Ramos (cell line): ENCODE measurements around the gene RETREG3.
"Not testable (repeated sequence)": the region's sequence is repeated elsewhere in the genome, so short reads cannot be mapped to it uniquely, and the experiment has no call there.

ENCODE experiments used
- in situ Hi-C: fragments of 300-500 bp; cut with MboI; formaldehyde crosslinking; loops from one replicate; pipeline ENCODE4 v1.14.3; 2022; ENCODE audit warnings: low sequenced_read_pairs; ENCODE audit not compliant: unreplicated experiment

RETREG3 gene

GRCh38 chr17:42577140-42577531, 32.0 kb downstream of the RETREG3 start:
- in situ Hi-C loops: loop anchor here (5.0 to 25.0 kb wide), 4 partner anchors 105 to 785 kb away; partner anchors contain the start of genes CCR10, CNTNAP1, PTGES3L and RAMP2

GRCh38 chr17:42574463-42574862, 34.7 kb downstream of the RETREG3 start:
- in situ Hi-C loops: loop anchor here (10.0 kb wide), 2 partner anchors 190 to 410 kb away; partner anchors contain the start of genes PTGES3L, RAMP2 and RUNDC1

- in situ Hi-C loops: loop anchor here (10.0 kb wide), 2 partner anchors 192 to 412 kb away; partner anchors contain the start of genes PTGES3L, RAMP2 and RUNDC1
Measured at GRCh38 chr17:42573095-42573494, 36.1 kb downstream of the RETREG3 start.

GRCh38 chr17:42571435-42572225, 37.5 kb downstream of the RETREG3 start:
- in situ Hi-C loops: loop anchor here (10.0 kb wide), 2 partner anchors 193 to 413 kb away; partner anchors contain the start of genes PTGES3L, RAMP2 and RUNDC1

- in situ Hi-C loops: no loop called here
Measured at GRCh38 chr17:42568341-42569111, 40.6 kb downstream of the RETREG3 start.

- in situ Hi-C loops: no loop called here
Measured at GRCh38 chr17:42566883-42567573, 42.1 kb downstream of the RETREG3 start, which contains the start of gene MLX. TSS of gene MLX (plus strand) at chr17:42567100. CDS start at chr17:42567125, 25 bp downstream.

GRCh38 chr17:42566215-42566882, 42.8 kb downstream of the RETREG3 start:
- in situ Hi-C loops: no loop called here

GRCh38 chr17:42565523-42566214, 43.5 kb downstream of the RETREG3 start:
- in situ Hi-C loops: no loop called here

GRCh38 chr17:42564815-42565522, 44.2 kb downstream of the RETREG3 start:
- in situ Hi-C loops: no loop called here

- in situ Hi-C loops: no loop called here
Measured at GRCh38 chr17:42563950-42564349, 45.2 kb downstream of the RETREG3 start.

- in situ Hi-C loops: no loop called here
Measured at GRCh38 chr17:42563543-42563942, 45.6 kb downstream of the RETREG3 start.

GRCh38 chr17:42563143-42563509, 46.0 kb downstream of the RETREG3 start:
- in situ Hi-C loops: no loop called here

GRCh38 chr17:42562388-42563142, 46.6 kb downstream of the RETREG3 start:
- in situ Hi-C loops: no loop called here

GRCh38 chr17:42561897-42562387, 47.2 kb downstream of the RETREG3 start, which contains the start of gene COASY:
TSS of gene COASY (plus strand) at chr17:42562148. CDS start at chr17:42562623, 475 bp downstream.
- in situ Hi-C loops: no loop called here

GRCh38 chr17:42560246-42560645, 48.9 kb downstream of the RETREG3 start:
- in situ Hi-C loops: no loop called here

- in situ Hi-C loops: no loop called here
Measured at GRCh38 chr17:42559075-42559474, 50.1 kb downstream of the RETREG3 start.

GRCh38 chr17:42555961-42556617, 53.1 kb downstream of the RETREG3 start:
- in situ Hi-C loops: not testable (repeated sequence)
